Natural killer cell (primary cell): ENCODE measurements around the gene IKZF1. TPM values are rescaled to one million over a fixed set of nuclear protein-coding genes. Genes with fewer than 3 reads are reported as not detected.

Experiments
- ATAC-seq, 3 donors: fragments of 150-1000 bp in 2 of 3; fragments of 200-7000 bp in 1 of 3; cut with Tn5 transposase; 1 replicate in 1 of 3; 2 replicates in 2 of 3; pipeline ENCODE4 v1.10.0; 2021; ENCODE audit warnings: mild to moderate bottlenecking in 2 of 3, moderate library complexity in 2 of 3
- DNase-seq, 2 donors: peaks; one replicate each; pipeline versions ENCODE4 v3.0.0 to v3.0.0-alpha.2; 2013 to 2021; ENCODE audit warnings: mixed read lengths in 1 of 2
- H3K27ac ChIP-seq: one replicate; pipeline ENCODE4 v1.5.1; 2013; ENCODE audit warnings: mild to moderate bottlenecking, low read length
- H3K27me3 ChIP-seq: one replicate; pipeline ENCODE4 v1.6.1; 2013; ENCODE audit warnings: low read length; ENCODE audit not compliant: control insufficient read depth, insufficient read depth
- H3K36me3 ChIP-seq: one replicate; pipeline ENCODE4 v1.6.1; 2013; ENCODE audit warnings: low read length; ENCODE audit not compliant: control insufficient read depth, insufficient read depth
- H3K4me1 ChIP-seq: one replicate; pipeline ENCODE4 v1.6.1; 2013; ENCODE audit warnings: low read length; ENCODE audit not compliant: control insufficient read depth, insufficient read depth
- H3K4me3 ChIP-seq: one replicate; pipeline ENCODE4 v1.5.1; 2013; ENCODE audit warnings: low read length
- H3K9me3 ChIP-seq: one replicate; pipeline ENCODE4 v1.6.1; 2013; ENCODE audit warnings: low read length; ENCODE audit not compliant: control insufficient read depth, insufficient read depth
- H3K27ac Mint-ChIP-seq, 2 donors: one replicate each; pipeline ENCODE4 v1.8.0; 2022; ENCODE audit warnings: mild to moderate bottlenecking in 2 of 2, mixed read lengths in 2 of 2, moderate library complexity in 1 of 2
- H3K27me3 Mint-ChIP-seq, 2 donors: one replicate each; pipeline ENCODE4 v1.8.0; 2022; ENCODE audit warnings: low read depth in 2 of 2, mixed read lengths in 2 of 2
- H3K36me3 Mint-ChIP-seq: one replicate; pipeline ENCODE4 v1.8.0; 2022; ENCODE audit warnings: mixed read lengths
- H3K4me1 Mint-ChIP-seq, 2 donors: one replicate each; pipeline ENCODE4 v1.8.0; 2022; ENCODE audit warnings: mixed read lengths in 2 of 2
- H3K4me3 Mint-ChIP-seq: one replicate; pipeline ENCODE4 v1.8.0; 2022; ENCODE audit warnings: mild to moderate bottlenecking, moderate library complexity, mixed read lengths
- H3K9me3 Mint-ChIP-seq, 2 donors: one replicate each; pipeline ENCODE4 v1.8.0; 2022; ENCODE audit warnings: mixed read lengths in 2 of 2
- CTCF ChIP-seq: fragments of 200-600 bp; IDR thresholded peaks from one replicate; pipeline ENCODE4 v1.8.0; 2022; ENCODE audit warnings: antibody characterized with exemption
- WGBS: methylation state at CpG from one replicate; pipeline ENCODE4 v1.1.7; 2013; ENCODE audit warnings: missing lambda C conversion rate; ENCODE audit not compliant: insufficient coverage; 5-methylcytosine and 5-hydroxymethylcytosine counted together
- intact Hi-C: fragments of 100-400 bp; cut with micrococcal nuclease; formaldehyde crosslinking; loops from one replicate; pipeline ENCODE4 v1.14.2; 2022
- total RNA-seq, 4 donors: library from RNA; stranded (reverse); fragments of 120-200 nt in 1 of 4; gene quantifications; one replicate each; pipeline versions ENCODE4 v1.2.3 to v1.2.4, GENCODE V29; 2013 to 2022

IKZF1 gene
- total RNA-seq, 3 donors from 2014 or later (not counting 1 experiment from before 2014, with no cell fraction given): 294 to 391 (median 350) TPM

DNA sequence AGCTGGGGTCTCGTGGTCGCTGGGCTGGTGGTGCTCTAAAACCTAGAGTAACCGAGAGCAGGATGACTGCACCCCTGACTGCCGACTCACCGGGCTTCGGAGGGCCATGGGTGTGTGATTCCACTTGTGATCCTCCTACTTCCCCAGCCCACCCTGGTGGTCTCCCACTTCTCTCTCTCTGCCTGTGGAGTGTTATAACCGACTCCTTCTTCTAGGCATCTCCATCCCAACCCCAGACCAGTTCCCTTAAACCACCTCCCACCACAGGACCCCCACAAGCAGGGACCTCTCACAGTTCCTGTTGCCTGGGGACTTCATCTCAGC lies 52.4 kb downstream of the IKZF1 start:
- TF ChIP-seq CTCF: no peak
- no peaks in the 10 kb centered on the region for H3K9me3 ChIP-seq
- no peaks in the 10 kb centered on the region for H3K9me3 Mint-ChIP-seq
- no peak overlapping the region for H3K27ac Mint-ChIP-seq
- WGBS: 63% methylated on average over 7 of the region's 7 CpGs
- H3K36me3 ChIP-seq: peaks cover 54% of the 10 kb centered on the region
- no peak for DNase-seq
- H3K4me1 ChIP-seq: peaks cover 87% of the 10 kb centered on the region
- H3K4me3 ChIP-seq: no peak overlapping the region
- ATAC-seq: no peak
- no peak overlapping the region for H3K4me3 Mint-ChIP-seq
- H3K27me3 ChIP-seq: no peaks in the 10 kb centered on the region
- H3K27ac ChIP-seq: peak overlapping the region; percentile 91
- intact Hi-C loops: no loop called here
- peaks cover 86 to 92% of the 10 kb centered on the region in 2 donors for H3K4me1 Mint-ChIP-seq
- no peaks in the 10 kb centered on the region for H3K27me3 Mint-ChIP-seq
- H3K36me3 Mint-ChIP-seq: no peaks in the 10 kb centered on the region

- no peak for TF ChIP-seq CTCF
- WGBS: 86% methylated on average over 7 of the region's 8 CpGs
- Histone ChIP-seq H3K4me1 (peaks cover 91% of the 10 kb centered on the region), H3K27me3 (no peaks in the 10 kb centered on the region), H3K4me3 (no peak overlapping the region), H3K9me3 (no peaks in the 10 kb centered on the region), H3K36me3 (peaks cover 57% of the 10 kb centered on the region), H3K27ac (peak overlapping the region; percentile 91)
- no peak overlapping the region for H3K27ac Mint-ChIP-seq
- peaks cover 86 to 92% of the 10 kb centered on the region in 2 donors for H3K4me1 Mint-ChIP-seq
- no peaks in the 10 kb centered on the region for H3K9me3 Mint-ChIP-seq
- H3K36me3 Mint-ChIP-seq: peaks cover 2% of the 10 kb centered on the region
- DNase-seq (no peak), ATAC-seq (no peak)
- H3K27me3 Mint-ChIP-seq: no peaks in the 10 kb centered on the region
- intact Hi-C loops: no loop called here
- H3K4me3 Mint-ChIP-seq: peak overlapping the region; percentile 63
Measured at GRCh38 chr7:50357426-50357825, 52.9 kb downstream of the IKZF1 start.

- no peak for TF ChIP-seq CTCF
- intact Hi-C loops: no loop called here
- ATAC-seq: peak in 2 of 3 donors; percentile 1 to 20
- Histone ChIP-seq H3K27me3 (no peaks in the 10 kb centered on the region), H3K4me1 (peaks cover 93% of the 10 kb centered on the region), H3K36me3 (peaks cover 56% of the 10 kb centered on the region), H3K27ac (peak overlapping the region; percentile 91), H3K4me3 (no peak overlapping the region), H3K9me3 (no peaks in the 10 kb centered on the region)
- Mint-ChIP-seq H3K4me1 (peaks cover 89 to 94% of the 10 kb centered on the region in 2 donors), H3K27me3 (no peaks in the 10 kb centered on the region), H3K36me3 (peaks cover 8% of the 10 kb centered on the region), H3K9me3 (no peaks in the 10 kb centered on the region), H3K4me3 (peak overlapping the region; percentile 76), H3K27ac (no peak overlapping the region)
- peak in 1 of 2 donors; percentile 62 for DNase-seq
- WGBS: 38% methylated on average over 12 of the region's 13 CpGs
Measured at GRCh38 chr7:50358041-50358705, 53.7 kb downstream of the IKZF1 start.

DNA sequence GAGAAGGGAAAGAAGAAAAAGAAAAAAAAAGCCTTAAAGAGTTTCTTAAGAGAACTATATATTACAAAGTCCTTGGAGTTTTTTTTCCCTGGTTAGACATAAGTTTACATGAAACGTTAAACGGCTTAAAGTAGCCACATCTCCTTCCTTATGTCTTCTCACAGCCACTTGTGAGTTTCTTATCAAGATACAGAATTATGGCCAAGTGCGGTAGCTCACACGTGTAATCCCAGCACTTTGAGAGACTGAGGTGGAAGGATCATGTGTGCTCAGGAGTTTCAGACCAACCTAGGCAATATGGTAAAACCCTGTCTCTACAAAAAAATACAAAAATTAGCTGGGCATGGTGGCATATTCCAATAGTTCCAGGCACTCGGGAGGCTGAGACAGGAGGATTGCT lies 54.3 kb downstream of the IKZF1 start:
- peaks cover 89 to 94% of the 10 kb centered on the region in 2 donors for H3K4me1 Mint-ChIP-seq
- Histone ChIP-seq H3K4me1 (peaks cover 93% of the 10 kb centered on the region), H3K27ac (peak overlapping the region; percentile 91), H3K36me3 (peaks cover 56% of the 10 kb centered on the region), H3K4me3 (no peak overlapping the region), H3K9me3 (no peaks in the 10 kb centered on the region), H3K27me3 (no peaks in the 10 kb centered on the region)
- TF ChIP-seq CTCF: no peak
- no peak for ATAC-seq
- no peak overlapping the region for H3K27ac Mint-ChIP-seq
- intact Hi-C loops: no loop called here
- WGBS: 36% methylated on average over 5 of the region's 5 CpGs
- H3K36me3 Mint-ChIP-seq: peaks cover 8% of the 10 kb centered on the region
- H3K4me3 Mint-ChIP-seq: peak overlapping the region; percentile 76
- H3K9me3 Mint-ChIP-seq: no peaks in the 10 kb centered on the region
- peak in 1 of 2 donors; percentile 28 for DNase-seq
- H3K27me3 Mint-ChIP-seq: no peaks in the 10 kb centered on the region
